ENCODE results near the gene TLE5.

TLE5 gene

GRCh38 chr19:3008994-3009393 lies 53.3 kb downstream of the TLE5 start:
- DNase-seq (ENCODE audit: extremely low read depth, insufficient read length): no peak
- TF ChIP-seq CTCF (IDR thresholded peaks at IDR 0.05; ENCODE audit: insufficient read depth, low read length, poor library complexity, severe bottlenecking): no peak
- Histone ChIP-seq H3K27me3 (replicated peaks; ENCODE audit: control insufficient read depth, insufficient read depth, low read length) (peaks cover 1% of the 10 kb centered on the region; the same call in 1 of the 2 replicates), H3K36me3 (ENCODE audit: control insufficient read depth, insufficient read depth, low read length) (no peaks in the 10 kb centered on the region), H3K4me3 (replicated peaks; ENCODE audit: low read depth, low read length) (no peak overlapping the region)

GRCh38 chr19:3007975-3008374 lies 54.3 kb downstream of the TLE5 start:
- DNase-seq (ENCODE audit: extremely low read depth, insufficient read length): no peak
- H3K36me3 ChIP-seq (ENCODE audit: control insufficient read depth, insufficient read depth, low read length): no peaks in the 10 kb centered on the region
- peaks cover 1% of the 10 kb centered on the region; the same call in 1 of the 2 replicates for H3K27me3 ChIP-seq (replicated peaks; ENCODE audit: control insufficient read depth, insufficient read depth, low read length)
- no peak overlapping the region for H3K4me3 ChIP-seq (replicated peaks; ENCODE audit: low read depth, low read length)
- TF ChIP-seq CTCF (IDR thresholded peaks at IDR 0.05; ENCODE audit: insufficient read depth, low read length, poor library complexity, severe bottlenecking): no peak

GRCh38 chr19:3006075-3006767 lies 56.1 kb downstream of the TLE5 start:
- no peaks in the 10 kb centered on the region for H3K36me3 ChIP-seq (ENCODE audit: control insufficient read depth, insufficient read depth, low read length)
- H3K27me3 ChIP-seq (replicated peaks; ENCODE audit: control insufficient read depth, insufficient read depth, low read length): no peaks in the 10 kb centered on the region; the same call in 1 of the 2 replicates
- DNase-seq (ENCODE audit: extremely low read depth, insufficient read length): no peak
- no peak for TF ChIP-seq CTCF (IDR thresholded peaks at IDR 0.05; ENCODE audit: insufficient read depth, low read length, poor library complexity, severe bottlenecking)
- H3K4me3 ChIP-seq (replicated peaks; ENCODE audit: low read depth, low read length): no peak overlapping the region

- no peaks in the 10 kb centered on the region for H3K36me3 ChIP-seq (ENCODE audit: control insufficient read depth, insufficient read depth, low read length)
- TF ChIP-seq CTCF (IDR thresholded peaks at IDR 0.05; ENCODE audit: insufficient read depth, low read length, poor library complexity, severe bottlenecking): no peak
- no peak overlapping the region for H3K4me3 ChIP-seq (replicated peaks; ENCODE audit: low read depth, low read length)
- no peak for DNase-seq (ENCODE audit: extremely low read depth, insufficient read length)
- no peaks in the 10 kb centered on the region; the same call in 1 of the 2 replicates for H3K27me3 ChIP-seq (replicated peaks; ENCODE audit: control insufficient read depth, insufficient read depth, low read length)
Observed at GRCh38 chr19:3005345-3005744, 57.0 kb downstream of the TLE5 start.

GRCh38 chr19:3004522-3004921 lies 57.8 kb downstream of the TLE5 start:
- no peak for DNase-seq (ENCODE audit: extremely low read depth, insufficient read length)
- H3K36me3 ChIP-seq (ENCODE audit: control insufficient read depth, insufficient read depth, low read length): no peaks in the 10 kb centered on the region
- H3K27me3 ChIP-seq (replicated peaks; ENCODE audit: control insufficient read depth, insufficient read depth, low read length): no peaks in the 10 kb centered on the region; the same call in 1 of the 2 replicates
- no peak for TF ChIP-seq CTCF (IDR thresholded peaks at IDR 0.05; ENCODE audit: insufficient read depth, low read length, poor library complexity, severe bottlenecking)
- no peak overlapping the region for H3K4me3 ChIP-seq (replicated peaks; ENCODE audit: low read depth, low read length)
